SU-DHL-6 (cell line): Measurements from ENCODE around the gene SNX27.

Source experiments
- H2AFZ ChIP-seq: fragments of 200-600 bp; sonication (generic); 2 replicates; pipeline ENCODE4 v1.6.1; 2014; ENCODE audit warnings: low read depth, mild to moderate bottlenecking, moderate library complexity, mixed read lengths, antibody characterized with exemption, low read length; ENCODE audit not compliant: severe bottlenecking
- H3F3A ChIP-seq: fragments of 200-600 bp; shearing (Covaris generic); 2 replicates; pipeline ENCODE4 v1.6.0; 2016; ENCODE audit warnings: antibody characterized with exemption, mild to moderate bottlenecking; ENCODE audit not compliant: insufficient read depth
- H3K27ac ChIP-seq: fragments of 200-600 bp; sonication (generic); 2 replicates; pipeline ENCODE4 v1.5.1; 2016; ENCODE audit warnings: low read depth, mild to moderate bottlenecking, low read length, moderate library complexity, mixed read lengths
- H3K27me3 ChIP-seq: fragments of 200-600 bp; sonication (generic), shearing (Covaris generic); 2 replicates; pipeline ENCODE4 v1.6.0; 2014; ENCODE audit warnings: mild to moderate bottlenecking, low read length
- H3K36me3 ChIP-seq: fragments of 200-600 bp; sonication (generic); 2 replicates; pipeline ENCODE4 v1.6.1; 2014; ENCODE audit warnings: mild to moderate bottlenecking, low read length, mixed read lengths
- H3K4me2 ChIP-seq: fragments of 300-600, 200-600 bp; shearing (Covaris generic), sonication (generic); 2 replicates; pipeline ENCODE4 v1.6.0; 2014; ENCODE audit warnings: low read length, low read depth, mild to moderate bottlenecking; ENCODE audit not compliant: poor library complexity, severe bottlenecking
- H3K4me3 ChIP-seq: fragments of 200-600 bp; sonication (generic); 2 replicates; pipeline ENCODE4 v1.5.1; 2014; ENCODE audit warnings: antibody characterized with exemption, low read length, mild to moderate bottlenecking, mixed read lengths; ENCODE audit not compliant: insufficient read depth, poor library complexity, severe bottlenecking
- H3K79me2 ChIP-seq: fragments of 200-600 bp; sonication (generic); 2 replicates; pipeline ENCODE4 v1.6.1; 2014; ENCODE audit warnings: mild to moderate bottlenecking, low read length, moderate library complexity; ENCODE audit not compliant: insufficient read depth
- H3K9ac ChIP-seq: fragments of 200-600 bp; sonication (generic); 2 replicates; pipeline ENCODE4 v1.7.0; 2014; ENCODE audit warnings: mild to moderate bottlenecking, low read length
- H3K9me2 ChIP-seq: fragments of 200-600 bp; sonication (generic); replicated peaks from 2 replicates; pipeline ENCODE4 v1.6.1; 2014; ENCODE audit warnings: low read length; ENCODE audit not compliant: insufficient read depth
- H3K9me3 ChIP-seq: fragments of 200-600 bp; sonication (generic); 2 replicates; pipeline ENCODE4 v1.6.1; 2014; ENCODE audit warnings: low read length, mixed read lengths; ENCODE audit not compliant: insufficient read depth
- H4K20me1 ChIP-seq: fragments of 200-600 bp; sonication (generic); 2 replicates; pipeline ENCODE4 v1.6.1; 2014; ENCODE audit warnings: low read depth, mild to moderate bottlenecking, antibody characterized with exemption, low read length, moderate library complexity, mixed read lengths
- EZH2phosphoT487 ChIP-seq: fragments of 200-600 bp; sonication (generic), shearing (Covaris generic); conservative IDR thresholded peaks from 2 replicates; pipeline ENCODE4 v1.6.1; 2018; ENCODE audit warnings: mild to moderate bottlenecking, antibody characterized with exemption, low read length, moderate library complexity, mixed read lengths
- TF ChIP-seq, protein P1 (sequence below): fragments of 200-600 bp; sonication (generic); IDR thresholded peaks from one replicate; pipeline ENCODE4 v1.5.1; 2017; ENCODE audit warnings: antibody characterized with exemption, mild to moderate bottlenecking, low read length, moderate library complexity; ENCODE audit not compliant: insufficient read depth, poor library complexity, severe bottlenecking

The SNX27 gene

DNA sequence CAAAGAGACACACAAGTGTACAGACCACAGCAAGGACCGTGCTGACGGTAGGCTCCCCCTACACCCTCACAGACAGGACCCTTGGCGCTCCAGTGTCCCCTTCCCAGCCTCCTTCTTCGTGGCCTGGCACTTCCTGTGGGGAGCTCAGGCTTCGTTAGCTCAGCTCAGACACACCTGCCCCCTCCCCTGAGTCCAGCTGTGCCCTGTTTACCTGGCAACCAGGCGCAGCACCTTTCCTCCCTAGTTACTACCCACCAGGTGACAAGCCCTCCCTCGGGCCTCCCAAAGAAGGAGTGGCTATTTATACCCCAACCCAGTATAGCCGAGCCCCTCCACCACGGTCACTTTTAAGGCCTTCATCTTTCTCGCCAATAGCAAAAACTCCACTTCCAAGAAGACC is 100.1 kb downstream of the SNX27 start:
- Histone ChIP-seq H3K4me2 (no peak overlapping the region), H3K9ac (no peak overlapping the region), H4K20me1 (no peaks in the 10 kb centered on the region), H3F3A (no peaks in the 10 kb centered on the region), H3K4me3 (no peak overlapping the region), H2AFZ (no peak overlapping the region), H3K27ac (no peak overlapping the region), H3K9me2 (no peaks in the 10 kb centered on the region), H3K9me3 (no peaks in the 10 kb centered on the region), H3K79me2 (no peaks in the 10 kb centered on the region), H3K36me3 (no peaks in the 10 kb centered on the region), H3K27me3 (no peaks in the 10 kb centered on the region)
- TF ChIP-seq EZH2phosphoT487 = no peak
- TF ChIP-seq, protein P1, sequence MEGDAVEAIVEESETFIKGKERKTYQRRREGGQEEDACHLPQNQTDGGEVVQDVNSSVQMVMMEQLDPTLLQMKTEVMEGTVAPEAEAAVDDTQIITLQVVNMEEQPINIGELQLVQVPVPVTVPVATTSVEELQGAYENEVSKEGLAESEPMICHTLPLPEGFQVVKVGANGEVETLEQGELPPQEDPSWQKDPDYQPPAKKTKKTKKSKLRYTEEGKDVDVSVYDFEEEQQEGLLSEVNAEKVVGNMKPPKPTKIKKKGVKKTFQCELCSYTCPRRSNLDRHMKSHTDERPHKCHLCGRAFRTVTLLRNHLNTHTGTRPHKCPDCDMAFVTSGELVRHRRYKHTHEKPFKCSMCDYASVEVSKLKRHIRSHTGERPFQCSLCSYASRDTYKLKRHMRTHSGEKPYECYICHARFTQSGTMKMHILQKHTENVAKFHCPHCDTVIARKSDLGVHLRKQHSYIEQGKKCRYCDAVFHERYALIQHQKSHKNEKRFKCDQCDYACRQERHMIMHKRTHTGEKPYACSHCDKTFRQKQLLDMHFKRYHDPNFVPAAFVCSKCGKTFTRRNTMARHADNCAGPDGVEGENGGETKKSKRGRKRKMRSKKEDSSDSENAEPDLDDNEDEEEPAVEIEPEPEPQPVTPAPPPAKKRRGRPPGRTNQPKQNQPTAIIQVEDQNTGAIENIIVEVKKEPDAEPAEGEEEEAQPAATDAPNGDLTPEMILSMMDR = no peak

DNA sequence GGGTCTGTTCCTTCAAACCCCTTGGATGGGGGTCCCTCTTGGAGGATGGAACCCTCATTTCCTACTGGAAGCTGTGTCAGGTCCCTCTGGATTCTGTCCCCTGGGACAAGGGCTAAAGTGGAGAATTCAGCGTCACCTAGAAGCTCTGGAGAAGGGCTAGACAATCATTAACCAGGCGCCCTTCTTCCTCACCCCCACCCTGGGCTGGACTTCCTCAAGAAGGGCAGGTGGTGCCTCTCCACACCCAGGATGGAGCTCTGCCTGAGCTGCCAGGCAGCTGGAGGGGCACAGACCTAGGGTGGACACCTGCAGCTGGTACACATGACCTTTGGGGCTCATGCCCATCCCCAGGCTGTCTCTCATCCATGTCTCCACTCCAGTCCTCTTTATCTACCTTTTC is 101.2 kb downstream of the SNX27 start:
- Histone ChIP-seq H3K27ac (no peak overlapping the region), H3K9me3 (no peaks in the 10 kb centered on the region), H3K36me3 (no peaks in the 10 kb centered on the region), H3K4me3 (no peak overlapping the region), H3K27me3 (no peaks in the 10 kb centered on the region), H3K9me2 (no peaks in the 10 kb centered on the region), H3K4me2 (no peak overlapping the region), H2AFZ (no peak overlapping the region), H4K20me1 (no peaks in the 10 kb centered on the region), H3F3A (no peaks in the 10 kb centered on the region), H3K79me2 (no peaks in the 10 kb centered on the region), H3K9ac (no peak overlapping the region)
- TF ChIP-seq, protein P1 = no peak
- no peak for TF ChIP-seq EZH2phosphoT487

DNA sequence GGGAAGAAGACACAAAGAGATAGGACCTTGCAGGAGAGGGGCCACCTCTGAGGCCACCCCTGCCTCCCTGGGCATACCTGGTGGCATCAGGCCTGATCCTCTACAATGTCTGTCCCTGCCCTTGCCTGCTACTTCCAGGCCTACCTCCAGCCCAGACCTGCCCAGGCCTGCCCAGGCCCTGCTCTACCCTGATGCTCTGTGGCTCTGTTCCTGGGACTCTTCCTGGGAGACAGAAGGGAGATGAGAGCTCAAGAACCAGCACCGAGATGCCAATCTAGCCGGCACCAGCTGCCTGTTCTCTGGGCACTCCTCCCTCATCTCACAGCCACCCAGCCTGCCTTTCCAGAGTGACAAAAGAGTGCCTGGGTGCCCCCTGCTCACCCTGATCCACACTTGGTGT is 102.0 kb downstream of the SNX27 start:
- H4K20me1 ChIP-seq = no peaks in the 10 kb centered on the region
- no peak overlapping the region for H3K4me3 ChIP-seq
- no peak for TF ChIP-seq EZH2phosphoT487
- TF ChIP-seq, protein P1 = no peak
- H3K27ac ChIP-seq = no peak overlapping the region
- no peaks in the 10 kb centered on the region for H3K9me2 ChIP-seq
- no peaks in the 10 kb centered on the region for H3K9me3 ChIP-seq
- no peaks in the 10 kb centered on the region for H3F3A ChIP-seq
- H2AFZ ChIP-seq = no peak overlapping the region
- H3K4me2 ChIP-seq = no peak overlapping the region
- no peaks in the 10 kb centered on the region for H3K79me2 ChIP-seq
- no peaks in the 10 kb centered on the region for H3K36me3 ChIP-seq
- no peak overlapping the region for H3K9ac ChIP-seq
- no peaks in the 10 kb centered on the region for H3K27me3 ChIP-seq
